Dermis microvascular lymphatic vessel endothelial cell (primary cell): ENCODE data around the gene DOK7. TPM values are rescaled to one million over a fixed set of nuclear protein-coding genes. Genes with fewer than 3 reads are reported as not detected.
A peak's percentile ranks its signal among the peaks of the same experiment; 100 is the strongest.

ENCODE experiments used
- DNase-seq, 2 donors: peaks; one replicate each; pipeline versions ENCODE4 v3.0.0 to v3.0.0-alpha.2; 2010; ENCODE audit warnings: low read depth in 2 of 2
- total RNA-seq: library from RNA; depleted of rRNA; stranded (reverse); fragments of >200 nt; gene quantifications from 2 replicates; pipeline ENCODE4 v1.2.1, GENCODE V29; 2014

The DOK7 gene
- total RNA-seq, 1 donor from 2014 or later: not detected

- DNase-seq: peak in 1 of 2 donors; percentile 15
Measured at GRCh38 chr4:3520276-3520675, 57.2 kb downstream of the DOK7 start.

- no peak for DNase-seq
Measured at GRCh38 chr4:3520796-3521600, 57.9 kb downstream of the DOK7 start.

- DNase-seq: no peak
Measured at GRCh38 chr4:3521621-3522325, 58.7 kb downstream of the DOK7 start.

GRCh38 chr4:3522326-3522640, 59.2 kb downstream of the DOK7 start:
- no peak for DNase-seq

- no peak for DNase-seq
Measured at GRCh38 chr4:3522651-3523050, 59.5 kb downstream of the DOK7 start.

GRCh38 chr4:3523146-3523627, 60.1 kb downstream of the DOK7 start:
- DNase-seq: no peak

- DNase-seq: no peak
Measured at GRCh38 chr4:3523628-3524221, 60.6 kb downstream of the DOK7 start.

GRCh38 chr4:3524349-3524748, 61.2 kb downstream of the DOK7 start:
- no peak for DNase-seq

- no peak for DNase-seq
Measured at GRCh38 chr4:3524920-3525319, 61.8 kb downstream of the DOK7 start.

GRCh38 chr4:3525532-3526430, 62.7 kb downstream of the DOK7 start:
- no peak for DNase-seq

- DNase-seq: no peak
Measured at GRCh38 chr4:3526456-3526855, 63.4 kb downstream of the DOK7 start.

- DNase-seq: no peak
Measured at GRCh38 chr4:3527101-3527913, 64.2 kb downstream of the DOK7 start.

- no peak for DNase-seq
Measured at GRCh38 chr4:3527914-3528876, 65.1 kb downstream of the DOK7 start.

GRCh38 chr4:3529363-3529762, 66.3 kb downstream of the DOK7 start:
- no peak for DNase-seq

- DNase-seq: no peak
Measured at GRCh38 chr4:3530051-3530450, 66.9 kb downstream of the DOK7 start.

GRCh38 chr4:3530663-3531254, 67.7 kb downstream of the DOK7 start:
- no peak for DNase-seq

GRCh38 chr4:3531318-3531878, 68.3 kb downstream of the DOK7 start:
- DNase-seq: no peak

GRCh38 chr4:3531879-3532750, 69.0 kb downstream of the DOK7 start, which contains the start of gene LRPAP1:
Gene LRPAP1, minus strand, starts transcription at chr4:3532422. Its CDS starts 10 bp downstream, at chr4:3532412.
- peak; percentile 78 to 90 for DNase-seq
